ENCODE results near the gene DENND10.
"Not testable (repeated sequence)": the region's sequence is repeated elsewhere in the genome, so short reads cannot be mapped to it uniquely, and the experiment has no call there.

GRCh38 chr10:119151601-119152000 is 47.7 kb downstream of the DENND10 start:
- TF ChIP-seq, protein P1, sequence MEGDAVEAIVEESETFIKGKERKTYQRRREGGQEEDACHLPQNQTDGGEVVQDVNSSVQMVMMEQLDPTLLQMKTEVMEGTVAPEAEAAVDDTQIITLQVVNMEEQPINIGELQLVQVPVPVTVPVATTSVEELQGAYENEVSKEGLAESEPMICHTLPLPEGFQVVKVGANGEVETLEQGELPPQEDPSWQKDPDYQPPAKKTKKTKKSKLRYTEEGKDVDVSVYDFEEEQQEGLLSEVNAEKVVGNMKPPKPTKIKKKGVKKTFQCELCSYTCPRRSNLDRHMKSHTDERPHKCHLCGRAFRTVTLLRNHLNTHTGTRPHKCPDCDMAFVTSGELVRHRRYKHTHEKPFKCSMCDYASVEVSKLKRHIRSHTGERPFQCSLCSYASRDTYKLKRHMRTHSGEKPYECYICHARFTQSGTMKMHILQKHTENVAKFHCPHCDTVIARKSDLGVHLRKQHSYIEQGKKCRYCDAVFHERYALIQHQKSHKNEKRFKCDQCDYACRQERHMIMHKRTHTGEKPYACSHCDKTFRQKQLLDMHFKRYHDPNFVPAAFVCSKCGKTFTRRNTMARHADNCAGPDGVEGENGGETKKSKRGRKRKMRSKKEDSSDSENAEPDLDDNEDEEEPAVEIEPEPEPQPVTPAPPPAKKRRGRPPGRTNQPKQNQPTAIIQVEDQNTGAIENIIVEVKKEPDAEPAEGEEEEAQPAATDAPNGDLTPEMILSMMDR (IDR thresholded peaks at IDR 0.05) = not testable (repeated sequence)
- TF ChIP-seq POLR2A (IDR thresholded peaks at IDR 0.05) = not testable (repeated sequence)
